ENCODE data around the gene ELMO1. TPM values are rescaled to one million over a fixed set of nuclear protein-coding genes. Genes with fewer than 3 reads are reported as not detected.

ELMO1 gene
- total RNA-seq, 1 donor: under 0.01 TPM

- no peak overlapping the region for H3K4me3 ChIP-seq (ENCODE audit: low read depth, low read length)
- no peak for DNase-seq (ENCODE audit: low read depth)
- TF ChIP-seq, protein P1, sequence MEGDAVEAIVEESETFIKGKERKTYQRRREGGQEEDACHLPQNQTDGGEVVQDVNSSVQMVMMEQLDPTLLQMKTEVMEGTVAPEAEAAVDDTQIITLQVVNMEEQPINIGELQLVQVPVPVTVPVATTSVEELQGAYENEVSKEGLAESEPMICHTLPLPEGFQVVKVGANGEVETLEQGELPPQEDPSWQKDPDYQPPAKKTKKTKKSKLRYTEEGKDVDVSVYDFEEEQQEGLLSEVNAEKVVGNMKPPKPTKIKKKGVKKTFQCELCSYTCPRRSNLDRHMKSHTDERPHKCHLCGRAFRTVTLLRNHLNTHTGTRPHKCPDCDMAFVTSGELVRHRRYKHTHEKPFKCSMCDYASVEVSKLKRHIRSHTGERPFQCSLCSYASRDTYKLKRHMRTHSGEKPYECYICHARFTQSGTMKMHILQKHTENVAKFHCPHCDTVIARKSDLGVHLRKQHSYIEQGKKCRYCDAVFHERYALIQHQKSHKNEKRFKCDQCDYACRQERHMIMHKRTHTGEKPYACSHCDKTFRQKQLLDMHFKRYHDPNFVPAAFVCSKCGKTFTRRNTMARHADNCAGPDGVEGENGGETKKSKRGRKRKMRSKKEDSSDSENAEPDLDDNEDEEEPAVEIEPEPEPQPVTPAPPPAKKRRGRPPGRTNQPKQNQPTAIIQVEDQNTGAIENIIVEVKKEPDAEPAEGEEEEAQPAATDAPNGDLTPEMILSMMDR (IDR thresholded peaks at IDR 0.05; ENCODE audit: insufficient read depth, low read depth, low read length): no peak
Measured at GRCh38 chr7:36880108-36880507, 568.6 kb downstream of the ELMO1 start.

GRCh38 chr7:36879021-36879420, 569.6 kb downstream of the ELMO1 start:
- H3K4me3 ChIP-seq (ENCODE audit: low read depth, low read length): no peak overlapping the region
- DNase-seq (ENCODE audit: low read depth): no peak
- TF ChIP-seq, protein P1 (IDR thresholded peaks at IDR 0.05; ENCODE audit: insufficient read depth, low read depth, low read length): no peak

- TF ChIP-seq, protein P1 (IDR thresholded peaks at IDR 0.05; ENCODE audit: insufficient read depth, low read depth, low read length): no peak
- H3K4me3 ChIP-seq (ENCODE audit: low read depth, low read length): no peak overlapping the region
- DNase-seq (ENCODE audit: low read depth): no peak
Measured at GRCh38 chr7:36878288-36878687, 570.4 kb downstream of the ELMO1 start.

- no peak for DNase-seq (ENCODE audit: low read depth)
- TF ChIP-seq, protein P1 (IDR thresholded peaks at IDR 0.05; ENCODE audit: insufficient read depth, low read depth, low read length): no peak
- no peak overlapping the region for H3K4me3 ChIP-seq (ENCODE audit: low read depth, low read length)
Measured at GRCh38 chr7:36875794-36876193, 572.9 kb downstream of the ELMO1 start.

DNA sequence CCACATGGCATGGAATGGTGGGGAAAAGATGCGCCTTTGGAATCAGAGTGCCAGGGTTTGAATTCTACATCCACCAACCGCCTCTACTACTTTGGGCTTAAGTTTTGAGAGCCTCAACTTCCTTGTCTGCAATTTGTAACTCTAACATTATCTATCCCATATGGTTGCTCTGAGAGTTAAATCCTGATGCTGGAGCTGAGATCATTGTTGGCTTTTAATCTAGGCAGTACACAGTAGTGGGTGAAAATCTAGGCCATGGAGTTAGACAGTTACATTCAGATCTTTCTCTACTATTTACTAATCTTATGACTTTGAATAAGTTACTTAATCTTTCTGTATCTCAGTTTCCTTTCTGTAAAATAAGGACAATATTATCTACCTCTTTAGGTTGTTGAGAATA, 574.6 kb downstream of the ELMO1 start:
- no peak for DNase-seq (ENCODE audit: low read depth)
- no peak overlapping the region for H3K4me3 ChIP-seq (ENCODE audit: low read depth, low read length)
- TF ChIP-seq, protein P1 (IDR thresholded peaks at IDR 0.05; ENCODE audit: insufficient read depth, low read depth, low read length): no peak

DNA sequence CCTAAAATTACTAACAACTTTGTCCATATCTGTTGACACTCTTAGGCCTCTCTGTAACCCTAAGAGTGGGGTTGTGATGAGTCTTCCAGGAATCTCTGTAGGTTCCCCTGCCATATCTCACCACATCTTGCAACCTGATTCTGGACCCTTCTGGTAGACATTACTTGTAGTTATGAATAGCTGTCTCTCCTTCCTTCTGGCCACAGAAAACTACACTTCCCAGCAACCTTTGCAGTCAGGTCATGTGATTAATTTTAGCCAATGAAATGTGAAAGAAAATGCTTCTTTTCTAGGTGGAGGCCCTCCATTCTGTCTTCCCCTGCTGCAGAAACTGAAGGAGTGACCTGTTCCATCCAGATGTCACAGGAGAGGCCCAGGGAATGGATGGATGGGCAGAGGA, 576.8 kb downstream of the ELMO1 start:
- TF ChIP-seq, protein P1 (IDR thresholded peaks at IDR 0.05; ENCODE audit: insufficient read depth, low read depth, low read length): no peak
- no peak for DNase-seq (ENCODE audit: low read depth)
- no peak overlapping the region for H3K4me3 ChIP-seq (ENCODE audit: low read depth, low read length)

- no peak overlapping the region for H3K4me3 ChIP-seq (ENCODE audit: low read depth, low read length)
- TF ChIP-seq, protein P1 (IDR thresholded peaks at IDR 0.05; ENCODE audit: insufficient read depth, low read depth, low read length): no peak
- no peak for DNase-seq (ENCODE audit: low read depth)
Measured at GRCh38 chr7:36871355-36871738, 577.3 kb downstream of the ELMO1 start.

Measured in fibroblast of villous mesenchyme (primary cell).